Measurements from ENCODE around the gene SYS1. TPM values are rescaled to one million over a fixed set of nuclear protein-coding genes. Genes with fewer than 3 reads are reported as not detected.

The SYS1 gene
- total and polyA plus RNA-seq, 10 donors = 15.1 to 69.8 (median 32.2) TPM

GRCh38 chr20:45341939-45342854, 20.8 kb upstream of the SYS1 start:
- Histone ChIP-seq H3K4me3 (peak overlapping the region in 1 of 8 donors; percentile 32), H3K27me3 (replicated peaks in 1 of 7) (peaks cover 0 to 7% (median 0%) of the 10 kb centered on the region in 7 donors), H3K27ac (peak overlapping the region in 4 of 8 donors; percentile 21 to 55 (median 39)), H3K36me3 (peaks cover 0 to 6% (median 0%) of the 10 kb centered on the region in 6 donors), H3K9me3 (no peaks in the 10 kb centered on the region), H3K4me1 (peaks cover 0 to 94% (median 29%) of the 10 kb centered on the region in 6 donors)
- DNase-seq = no peak
- no peak for TF ChIP-seq POLR2A (IDR thresholded peaks at IDR 0.05)
- TF ChIP-seq, protein P1, sequence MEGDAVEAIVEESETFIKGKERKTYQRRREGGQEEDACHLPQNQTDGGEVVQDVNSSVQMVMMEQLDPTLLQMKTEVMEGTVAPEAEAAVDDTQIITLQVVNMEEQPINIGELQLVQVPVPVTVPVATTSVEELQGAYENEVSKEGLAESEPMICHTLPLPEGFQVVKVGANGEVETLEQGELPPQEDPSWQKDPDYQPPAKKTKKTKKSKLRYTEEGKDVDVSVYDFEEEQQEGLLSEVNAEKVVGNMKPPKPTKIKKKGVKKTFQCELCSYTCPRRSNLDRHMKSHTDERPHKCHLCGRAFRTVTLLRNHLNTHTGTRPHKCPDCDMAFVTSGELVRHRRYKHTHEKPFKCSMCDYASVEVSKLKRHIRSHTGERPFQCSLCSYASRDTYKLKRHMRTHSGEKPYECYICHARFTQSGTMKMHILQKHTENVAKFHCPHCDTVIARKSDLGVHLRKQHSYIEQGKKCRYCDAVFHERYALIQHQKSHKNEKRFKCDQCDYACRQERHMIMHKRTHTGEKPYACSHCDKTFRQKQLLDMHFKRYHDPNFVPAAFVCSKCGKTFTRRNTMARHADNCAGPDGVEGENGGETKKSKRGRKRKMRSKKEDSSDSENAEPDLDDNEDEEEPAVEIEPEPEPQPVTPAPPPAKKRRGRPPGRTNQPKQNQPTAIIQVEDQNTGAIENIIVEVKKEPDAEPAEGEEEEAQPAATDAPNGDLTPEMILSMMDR (IDR thresholded peaks at IDR 0.05 in 8 of 11, conservative IDR thresholded peaks at IDR 0.05 in 3 of 11) = no peak
- peak; percentile 18 to 52 (median 34) for TF ChIP-seq POLR2AphosphoS5 (IDR thresholded peaks at IDR 0.05)
- 66 to 74% (median 69%) methylated on average over 7 to 16 of the region's 16 CpGs for WGBS, 5 donors
- intact Hi-C loops (cut with DNase I; ENCODE audit: low total_unique reads) = no loop called here

- Histone ChIP-seq H3K27ac (peak overlapping the region in 4 of 8 donors; percentile 21 to 86 (median 42)), H3K9me3 (no peaks in the 10 kb centered on the region), H3K27me3 (replicated peaks in 1 of 7) (peaks cover 0 to 14% (median 0%) of the 10 kb centered on the region in 7 donors), H3K4me3 (peak overlapping the region in 1 of 8 donors; percentile 82), H3K36me3 (peaks cover 0 to 6% (median 0%) of the 10 kb centered on the region in 6 donors), H3K4me1 (peaks cover 0 to 94% (median 33%) of the 10 kb centered on the region in 6 donors)
- no peak for TF ChIP-seq POLR2A (IDR thresholded peaks at IDR 0.05)
- TF ChIP-seq, protein P1 (IDR thresholded peaks at IDR 0.05 in 8 of 11, conservative IDR thresholded peaks at IDR 0.05 in 3 of 11) = no peak
- no peak for TF ChIP-seq POLR2AphosphoS5 (IDR thresholded peaks at IDR 0.05)
- intact Hi-C loops (cut with DNase I; ENCODE audit: low total_unique reads) = no loop called here
- WGBS, 5 donors = 79 to 87% (median 85%) methylated on average over 6 of the region's 6 CpGs
- DNase-seq = no peak
Observed at GRCh38 chr20:45342855-45343531, 20.0 kb upstream of the SYS1 start.

- peak overlapping the region in 4 of 8 donors; percentile 21 to 86 (median 46) for H3K27ac ChIP-seq
- intact Hi-C loops (cut with DNase I; ENCODE audit: low total_unique reads) = no loop called here
- TF ChIP-seq, protein P1 (IDR thresholded peaks at IDR 0.05 in 8 of 11, conservative IDR thresholded peaks at IDR 0.05 in 3 of 11) = no peak
- TF ChIP-seq POLR2AphosphoS5 (IDR thresholded peaks at IDR 0.05) (no peak), POLR2A (IDR thresholded peaks at IDR 0.05) (no peak)
- H3K36me3 ChIP-seq = peaks cover 0 to 6% (median 0%) of the 10 kb centered on the region in 6 donors
- H3K4me1 ChIP-seq = peaks cover 0 to 94% (median 38%) of the 10 kb centered on the region in 6 donors
- peak overlapping the region in 2 of 8 donors; percentile 3 to 82 for H3K4me3 ChIP-seq
- H3K27me3 ChIP-seq (replicated peaks in 1 of 7) = peaks cover 0 to 21% (median 2%) of the 10 kb centered on the region in 7 donors
- DNase-seq = no peak
- no peaks in the 10 kb centered on the region for H3K9me3 ChIP-seq
- WGBS, 5 donors = 82 to 96% (median 88%) methylated on average over 6 of the region's 6 CpGs
Observed at GRCh38 chr20:45343532-45344167, 19.3 kb upstream of the SYS1 start.

Data from spleen (tissue), 11 donors.